Activated CD8-positive, alpha-beta memory T cell treated with anti-CD3 and anti-CD28 coated beads, Interleukin-2, amount 50 U/mL, for 4 hours (primary cell): ENCODE results near the gene EML6.

Experiments
- DNase-seq: peaks from one replicate; pipeline ENCODE4 v3.0.0-alpha.2; 2020

The EML6 gene

DNA sequence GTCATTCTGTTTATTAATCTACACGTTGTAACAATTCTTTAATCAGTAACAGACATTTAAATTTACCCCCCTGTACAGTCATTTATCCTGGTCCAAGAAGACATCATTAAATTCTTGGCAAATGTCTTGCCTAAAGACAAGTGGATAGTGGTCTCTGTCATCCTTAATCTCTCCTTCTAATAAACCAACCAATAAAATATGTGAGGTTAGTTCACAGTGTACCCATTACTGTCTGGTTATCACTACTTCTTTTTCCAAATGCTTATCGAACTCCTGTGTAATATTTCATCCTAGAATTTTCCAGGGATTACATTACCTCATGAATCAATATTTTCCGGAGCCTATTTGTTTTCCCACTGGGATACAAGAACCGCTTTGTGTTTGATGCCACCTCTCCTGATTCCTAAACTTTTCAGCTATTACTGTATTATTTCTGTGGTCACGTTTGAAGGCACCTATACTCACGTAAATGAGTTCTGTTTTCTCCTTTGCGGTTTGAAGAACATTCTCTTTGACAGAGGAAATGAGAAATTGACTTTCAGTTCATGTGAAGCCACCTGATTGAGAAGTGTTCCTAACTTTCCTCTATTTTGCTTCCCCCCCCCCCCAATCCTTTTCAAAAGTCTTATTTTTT lies 195.3 kb downstream of the EML6 start:
- DNase-seq = no peak

GRCh38 chr2:54920660-54921059 lies 197.2 kb downstream of the EML6 start:
- no peak for DNase-seq

GRCh38 chr2:54924121-54924520 lies 200.7 kb downstream of the EML6 start:
- no peak for DNase-seq

- no peak for DNase-seq
Observed at GRCh38 chr2:54925022-54925421, 201.6 kb downstream of the EML6 start.

DNA sequence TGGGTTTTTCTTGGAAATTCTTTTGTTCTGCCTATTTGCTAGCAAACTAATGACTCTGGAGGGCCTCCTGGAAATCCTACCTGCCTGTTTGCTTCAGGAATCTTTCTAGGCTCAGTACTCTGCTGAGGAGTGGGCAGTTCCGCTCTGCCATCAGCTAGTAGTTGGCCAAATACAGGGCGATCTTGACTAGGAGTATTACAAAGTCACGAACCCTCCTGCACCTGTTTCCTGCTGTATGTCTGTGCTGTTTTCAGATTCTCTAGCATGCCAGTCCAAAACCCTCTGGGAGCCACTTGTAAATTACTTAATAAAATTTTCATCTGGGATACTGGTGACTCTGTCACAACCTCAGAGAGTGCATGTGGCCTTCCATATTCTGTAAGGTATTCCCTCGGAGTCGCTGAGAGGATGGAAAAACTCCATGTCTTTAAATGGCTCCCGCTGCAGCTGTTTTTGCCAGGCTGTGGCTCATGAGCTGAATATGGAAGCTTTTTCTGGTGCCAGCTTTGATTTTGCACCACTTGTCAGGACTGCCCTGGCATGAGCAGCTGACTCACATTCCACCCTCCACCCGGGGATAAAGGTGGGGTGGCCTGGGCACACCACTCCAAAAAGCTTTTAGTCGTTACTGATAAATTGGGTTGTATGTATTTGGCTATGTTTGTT lies 203.8 kb downstream of the EML6 start:
- DNase-seq = no peak

- no peak for DNase-seq
Observed at GRCh38 chr2:54927751-54928615, 204.5 kb downstream of the EML6 start.

- DNase-seq = no peak
Observed at GRCh38 chr2:54928719-54929118, 205.3 kb downstream of the EML6 start.

DNA sequence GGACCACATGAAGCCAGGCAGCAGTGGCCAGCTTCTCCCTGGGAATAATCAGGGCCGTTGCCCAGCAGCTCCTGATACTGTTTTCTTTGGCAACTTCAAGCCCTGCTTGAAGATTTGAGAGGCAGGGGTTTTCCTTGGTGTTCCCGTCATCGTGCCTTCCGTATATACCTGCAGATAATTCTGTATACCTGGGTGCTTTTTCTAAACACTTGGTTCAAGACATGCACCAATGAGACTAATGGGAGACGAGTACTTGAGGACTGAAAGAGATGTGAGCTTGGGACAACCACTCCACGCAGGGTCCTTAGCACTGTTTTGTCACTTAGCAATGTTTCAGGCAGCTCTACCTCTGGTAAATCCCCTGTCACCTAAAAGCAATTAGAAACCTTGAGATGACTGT lies 208.0 kb downstream of the EML6 start:
- DNase-seq = no peak

DNA sequence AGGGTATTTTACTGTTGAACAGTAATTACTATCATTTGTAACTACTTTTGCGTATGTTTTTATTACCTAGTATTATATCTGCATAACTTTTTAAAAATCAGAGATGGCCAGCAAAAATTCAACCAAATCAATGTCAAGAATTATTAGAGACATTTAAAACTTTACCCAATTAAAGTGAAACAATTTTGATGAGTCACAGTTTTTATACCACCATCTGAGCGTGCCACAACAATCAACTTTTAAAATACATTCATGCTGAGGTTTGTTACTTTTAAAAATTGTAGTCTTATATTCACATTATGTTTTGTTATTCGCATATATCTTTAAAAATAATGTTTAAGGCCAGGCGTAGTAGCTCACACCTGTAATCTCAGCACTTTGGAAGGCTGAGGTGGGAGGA lies 211.9 kb downstream of the EML6 start:
- no peak for DNase-seq

DNA sequence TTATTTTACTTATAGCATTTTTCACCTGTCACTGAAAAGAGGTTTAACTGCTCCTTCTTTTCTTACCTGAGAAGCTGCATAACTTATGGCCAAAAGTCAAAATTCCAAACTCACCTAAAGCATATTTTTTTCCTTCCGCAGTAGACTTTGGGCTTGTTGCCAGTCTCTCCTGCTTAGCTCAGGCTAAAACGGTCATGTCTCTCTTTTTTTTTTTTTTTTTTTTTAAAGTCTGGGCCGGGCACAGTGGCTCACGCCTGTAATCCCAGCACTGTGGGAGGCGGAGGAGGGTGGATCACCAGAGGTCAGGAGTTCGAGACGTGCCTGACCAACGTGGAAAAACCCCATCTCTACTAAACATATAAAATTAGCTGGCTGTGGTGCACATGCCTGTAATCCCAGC lies 213.3 kb downstream of the EML6 start:
- no peak for DNase-seq

GRCh38 chr2:54939446-54940118 lies 216.1 kb downstream of the EML6 start:
- DNase-seq = no peak

- DNase-seq = no peak
Observed at GRCh38 chr2:54940723-54941122, 217.3 kb downstream of the EML6 start.

DNA sequence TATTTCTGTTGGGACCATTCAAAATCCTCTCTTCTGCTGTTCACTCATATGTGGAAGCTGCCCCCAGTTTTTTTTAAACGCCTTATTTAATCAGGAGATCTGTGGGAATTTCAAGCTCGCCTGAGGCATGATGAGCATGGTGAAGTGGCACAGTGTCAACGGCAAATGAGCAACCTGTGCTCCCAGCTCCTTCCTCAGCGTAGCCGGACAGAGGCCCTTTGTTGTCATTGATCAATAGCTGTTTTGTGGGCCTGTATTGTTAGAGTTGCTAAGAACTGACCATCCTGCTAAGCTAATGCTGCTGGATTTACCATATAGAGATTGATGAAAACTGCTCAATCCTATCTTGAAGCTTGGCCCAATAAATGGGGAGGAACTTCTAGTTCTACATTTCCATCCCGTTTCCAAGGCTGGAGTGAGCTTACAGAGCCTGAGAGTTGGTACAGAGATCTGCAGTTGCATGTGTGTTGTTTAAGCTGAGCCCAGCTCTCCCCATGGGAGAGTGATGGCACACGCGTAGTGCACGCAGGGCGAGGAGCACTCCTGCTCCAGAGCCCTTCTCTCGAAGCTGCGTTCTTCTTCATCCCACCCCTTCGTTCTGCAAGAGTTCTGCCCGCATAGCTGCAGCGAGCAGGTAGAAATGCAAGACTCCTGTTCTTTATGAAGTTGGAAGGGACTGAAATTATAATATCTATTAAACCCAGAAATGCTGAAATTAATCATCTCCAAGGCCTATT lies 218.0 kb downstream of the EML6 start:
- no peak for DNase-seq

GRCh38 chr2:54942373-54942772 lies 218.9 kb downstream of the EML6 start:
- DNase-seq = no peak

GRCh38 chr2:54944724-54945326 lies 221.4 kb downstream of the EML6 start:
- DNase-seq = no peak

GRCh38 chr2:54945391-54946219 lies 222.1 kb downstream of the EML6 start:
- DNase-seq = no peak

GRCh38 chr2:54946220-54946805 lies 222.9 kb downstream of the EML6 start:
- no peak for DNase-seq

- DNase-seq = no peak
Observed at GRCh38 chr2:54947136-54947535, 223.7 kb downstream of the EML6 start.

GRCh38 chr2:54947646-54948045 lies 224.2 kb downstream of the EML6 start:
- no peak for DNase-seq

DNA sequence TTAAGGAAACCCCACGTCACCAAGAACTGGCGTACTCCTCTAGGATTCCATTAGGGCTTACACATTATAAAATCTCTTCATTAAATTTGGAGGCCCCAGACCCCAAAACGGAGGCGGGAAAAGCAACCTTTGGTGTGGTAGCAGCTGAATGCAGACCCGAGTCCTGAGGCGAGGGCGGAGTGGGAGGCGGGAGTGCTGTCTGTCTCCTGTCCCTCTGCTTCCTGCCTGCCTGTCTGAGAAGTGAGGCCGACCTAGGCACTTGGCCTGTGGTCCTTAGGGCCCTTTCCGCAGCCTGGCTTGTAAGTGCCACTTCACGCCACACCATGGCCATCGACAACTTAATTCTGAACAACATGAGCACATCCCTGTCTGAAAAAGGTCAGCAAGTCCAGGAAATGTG lies 224.7 kb downstream of the EML6 start:
- DNase-seq = no peak

DNA sequence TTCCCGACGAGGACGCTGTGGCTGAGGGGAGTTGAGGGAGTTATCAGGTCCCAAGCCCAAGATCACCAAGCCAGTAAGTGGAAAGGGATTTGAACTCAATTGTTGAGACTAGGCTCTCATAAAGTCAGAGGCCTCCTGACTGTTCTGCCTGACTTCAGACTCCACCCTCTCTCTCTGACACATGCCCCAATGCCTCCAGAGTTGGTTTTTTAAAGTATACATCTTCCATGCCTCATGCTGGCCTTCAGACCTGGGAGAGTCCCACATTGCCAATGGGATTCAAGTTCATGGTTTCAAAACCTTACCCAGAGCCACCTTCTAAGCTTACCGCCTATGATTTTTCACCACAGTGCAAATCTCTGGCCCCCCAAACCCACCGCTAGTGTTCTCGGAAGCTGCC lies 226.0 kb downstream of the EML6 start:
- DNase-seq = no peak
